GM15510 (cell line): ENCODE measurements around the gene ME3.

ENCODE experiments used
- POLR2A ChIP-seq: IDR thresholded peaks from 3 replicates; pipeline ENCODE4 v1.6.1; 2011; ENCODE audit warnings: borderline replicate concordance; ENCODE audit not compliant: insufficient read length; ENCODE audit errors: extremely low read depth

Gene ME3

GRCh38 chr11:86678296-86678695, 5.9 kb upstream of the ME3 start:
- TF ChIP-seq POLR2A = no peak

GRCh38 chr11:86676533-86677154, 4.2 kb upstream of the ME3 start:
- TF ChIP-seq POLR2A = no peak

DNA sequence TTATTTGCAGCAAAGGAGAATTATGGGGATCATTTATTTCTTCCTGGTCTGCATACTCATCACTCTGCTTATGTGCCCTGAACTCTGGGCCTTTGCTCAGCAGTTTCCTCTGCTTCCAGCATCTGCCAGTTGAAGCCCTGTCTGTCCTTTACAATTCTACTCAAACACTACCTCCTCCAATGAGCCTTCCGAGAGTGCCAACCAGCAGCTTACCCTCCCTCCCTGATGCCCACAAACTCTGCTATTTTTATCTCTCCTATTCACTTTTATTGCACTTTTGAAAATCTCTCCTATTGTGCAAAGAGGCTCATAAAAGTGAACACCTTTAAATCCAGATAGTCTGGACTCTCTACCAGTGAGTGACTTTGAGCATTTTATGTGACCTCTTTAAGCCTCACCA, 3.6 kb upstream of the ME3 start:
- TF ChIP-seq POLR2A = no peak

DNA sequence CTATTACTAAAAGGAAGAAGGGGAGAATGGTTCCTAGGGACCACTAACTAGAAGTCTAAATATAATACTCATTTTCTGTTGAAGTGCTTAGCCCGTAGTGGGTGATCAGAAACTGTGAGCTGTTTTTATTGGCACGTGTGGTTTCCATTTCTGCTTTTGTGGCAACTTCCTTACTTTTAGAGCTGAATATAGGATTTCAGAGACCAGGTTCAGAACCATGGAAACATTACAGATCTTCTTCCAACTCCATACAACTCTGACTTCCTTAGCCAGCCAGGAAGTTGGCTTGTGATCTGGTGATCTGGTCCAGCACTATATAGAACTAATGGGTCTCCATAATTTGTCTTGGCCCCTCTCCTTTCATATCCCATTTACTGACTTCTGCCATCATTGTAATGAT, 2.6 kb upstream of the ME3 start:
- TF ChIP-seq POLR2A = no peak

DNA sequence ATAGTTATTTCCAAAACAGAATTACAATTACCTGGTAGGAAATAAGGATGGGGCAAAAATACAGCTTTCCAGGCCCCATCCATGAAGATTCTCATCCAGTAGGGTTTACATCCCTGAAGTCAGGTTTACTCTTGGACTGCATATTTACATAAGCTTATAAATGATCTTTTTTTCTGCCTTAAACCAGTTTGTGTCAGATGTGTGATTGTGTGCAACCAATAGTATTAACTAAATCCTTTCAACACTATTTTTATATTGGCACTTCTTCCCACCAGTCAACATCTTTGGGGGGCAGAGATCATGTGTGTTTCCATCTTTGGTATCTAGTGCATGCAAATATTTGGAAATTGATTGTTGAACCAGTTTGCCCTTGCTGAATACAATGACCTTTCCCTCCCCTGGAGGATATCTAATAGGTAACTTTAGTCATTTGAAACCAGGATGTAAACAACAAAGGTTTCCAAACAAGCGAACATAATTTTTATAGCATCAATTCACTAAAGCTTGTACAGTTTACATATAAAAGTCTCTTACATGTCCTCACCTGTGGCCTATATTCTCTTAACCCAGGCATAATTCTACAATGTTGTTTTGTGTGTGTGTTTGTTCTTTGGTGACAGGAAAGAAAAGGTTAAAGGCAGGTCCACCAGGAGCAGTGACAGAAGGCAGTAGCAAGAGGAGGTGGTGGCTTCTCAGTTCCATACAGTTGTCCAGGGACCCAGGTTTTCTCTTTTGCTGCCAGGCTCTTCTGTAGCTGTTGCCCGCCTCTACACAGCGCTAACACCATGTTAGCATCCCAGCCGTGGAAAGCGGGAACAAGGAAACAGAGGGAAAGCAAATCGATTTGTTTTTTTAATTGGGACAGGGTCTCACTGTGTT, 1.7 kb upstream of the ME3 start:
- no peak for TF ChIP-seq POLR2A

DNA sequence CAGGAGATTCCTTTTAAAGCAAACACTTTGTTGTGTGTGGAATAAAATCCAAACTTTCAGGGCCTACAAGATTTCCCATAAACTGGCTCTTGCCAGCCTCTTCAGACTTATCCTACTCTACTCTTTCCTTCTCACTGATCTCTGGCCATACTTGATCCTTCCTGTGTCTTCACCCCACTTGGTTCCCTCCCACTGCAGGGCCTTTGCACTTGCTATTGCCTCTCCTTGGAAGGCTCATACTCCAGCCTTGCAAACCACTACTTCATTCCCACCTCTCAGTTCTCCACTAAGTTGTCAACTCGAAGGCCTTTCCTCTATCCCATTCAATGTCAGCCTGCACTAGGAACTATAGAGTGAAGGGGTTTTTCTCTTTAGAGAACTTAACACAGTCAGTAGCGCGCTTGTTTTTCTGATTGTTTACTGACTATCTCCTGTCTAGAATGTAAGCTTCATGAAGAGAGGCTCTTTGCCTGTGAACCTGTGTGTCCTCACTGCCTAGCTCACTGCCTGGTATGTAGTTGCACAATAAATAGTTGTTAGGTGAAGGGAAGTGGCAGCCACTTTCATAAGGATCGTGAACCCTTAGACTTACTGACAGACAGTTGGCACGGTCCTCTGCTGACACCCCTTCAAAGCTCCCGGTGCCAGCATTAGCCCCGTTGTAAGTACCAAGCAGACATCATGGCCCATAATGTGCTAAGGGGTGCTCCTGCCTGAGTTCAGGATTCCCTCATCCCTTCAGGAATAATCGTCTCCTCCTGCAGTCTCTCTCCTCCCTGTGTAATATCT, 833 bp upstream of the ME3 start:
- no peak for TF ChIP-seq POLR2A

DNA sequence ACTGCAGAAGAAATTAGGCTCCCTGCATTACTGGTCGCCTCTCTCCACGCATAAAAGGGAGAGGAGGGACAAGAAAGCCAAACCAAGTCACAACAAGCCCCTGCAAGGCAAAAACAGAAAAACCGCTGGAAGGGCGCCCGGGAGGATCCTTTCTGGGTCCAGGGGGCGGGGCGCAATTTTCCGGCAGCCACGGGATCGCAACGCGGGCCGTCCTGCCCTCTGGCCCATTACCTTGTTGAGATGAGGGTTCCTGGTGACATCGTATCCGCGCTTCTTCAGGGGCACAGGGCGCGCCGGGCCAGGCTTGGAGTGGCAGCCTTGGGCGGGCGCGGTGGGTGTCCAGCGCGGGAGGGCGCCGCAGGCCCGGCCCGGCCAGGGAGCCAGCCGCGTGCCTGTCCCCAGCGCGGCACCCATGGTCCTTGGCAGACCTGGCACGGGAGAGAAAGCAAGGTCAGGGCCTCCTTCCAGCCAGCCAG, 847 bp downstream of the ME3 start:
- no peak for TF ChIP-seq POLR2A

GRCh38 chr11:86670911-86671310, 1.5 kb downstream of the ME3 start:
- TF ChIP-seq POLR2A = no peak

DNA sequence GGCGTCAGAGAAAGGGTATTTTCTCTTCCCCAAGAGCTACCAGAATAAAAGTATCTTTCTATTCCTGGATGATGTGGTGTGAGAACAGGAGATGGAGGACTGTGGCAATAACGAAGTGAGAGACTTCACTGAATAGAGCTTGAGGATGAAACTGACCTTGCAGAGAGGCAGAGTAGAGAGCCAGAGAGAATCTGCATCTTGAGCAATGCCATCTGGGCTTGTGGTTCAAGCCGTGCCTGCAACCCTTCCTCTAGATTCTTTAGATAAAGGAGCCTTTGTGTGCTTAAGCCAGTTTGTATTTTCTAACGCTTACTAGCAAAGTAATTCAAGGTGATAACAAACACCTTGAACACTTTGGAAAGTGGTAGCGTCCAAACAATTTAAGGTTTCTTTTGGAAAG, 2.2 kb downstream of the ME3 start:
- TF ChIP-seq POLR2A = no peak

GRCh38 chr11:86669424-86669823, 3.0 kb downstream of the ME3 start:
- no peak for TF ChIP-seq POLR2A

- TF ChIP-seq POLR2A = no peak
Observed at GRCh38 chr11:86668929-86669328, 3.5 kb downstream of the ME3 start.

DNA sequence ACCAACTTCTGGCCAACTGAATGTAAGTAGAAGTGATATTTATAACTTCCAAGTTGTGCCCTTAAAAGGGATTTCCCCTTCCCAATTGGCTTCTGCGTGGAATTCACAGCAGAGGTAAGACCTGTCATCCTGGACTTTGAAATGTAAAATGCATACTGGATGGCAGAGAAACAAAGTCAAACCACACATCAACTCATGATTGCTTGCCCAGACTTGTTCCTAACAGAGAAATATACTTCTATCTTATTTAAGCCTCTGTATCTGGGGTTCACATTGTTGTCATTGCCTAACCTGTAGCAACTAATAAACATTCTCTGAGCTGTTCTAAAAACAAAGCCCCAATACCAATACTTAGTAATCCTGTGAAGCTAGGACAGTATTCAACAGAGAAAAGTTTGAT, 6.2 kb downstream of the ME3 start:
- TF ChIP-seq POLR2A = no peak

DNA sequence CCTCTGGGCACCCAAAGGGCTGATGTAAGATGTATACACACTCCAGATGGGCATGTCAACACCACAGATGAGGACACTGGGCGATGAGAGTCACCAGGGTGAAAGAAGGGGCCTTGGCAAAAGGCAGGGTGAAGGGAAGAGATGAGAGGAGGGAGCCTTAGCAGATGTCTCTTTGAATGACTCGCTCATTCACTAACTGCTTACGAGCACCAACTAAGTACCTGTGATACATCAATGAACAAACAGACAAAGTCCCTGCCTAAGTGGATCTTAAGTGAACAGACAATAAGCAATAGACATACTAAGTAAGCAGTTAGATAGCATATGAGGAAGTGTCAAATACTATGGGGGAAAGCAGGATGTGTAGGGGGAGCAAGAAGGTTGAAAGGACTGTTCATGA, 7.5 kb downstream of the ME3 start:
- TF ChIP-seq POLR2A = no peak

GRCh38 chr11:86663761-86664160, 8.7 kb downstream of the ME3 start:
- no peak for TF ChIP-seq POLR2A

DNA sequence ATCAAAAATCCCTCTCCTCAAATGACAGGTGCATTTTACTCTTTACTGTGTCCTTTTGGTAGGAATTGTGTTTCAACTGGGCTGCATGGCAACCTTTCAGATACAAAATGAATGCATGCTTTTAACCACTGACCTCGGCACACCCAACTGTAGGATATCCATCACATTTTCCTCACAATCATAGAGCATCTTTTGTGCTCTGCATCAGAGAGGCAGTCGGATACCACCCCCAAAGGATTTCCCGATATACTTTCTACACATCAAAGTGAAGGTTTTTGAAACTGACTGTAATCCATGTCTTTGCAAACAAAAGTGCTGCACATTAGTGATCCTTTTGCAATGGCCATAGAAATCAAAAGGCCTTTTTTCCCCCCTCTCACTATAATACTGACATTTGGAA, 9.1 kb downstream of the ME3 start:
- no peak for TF ChIP-seq POLR2A
